K562 (cell line): Measurements from ENCODE around the gene RALY. TPM values are rescaled to one million over a fixed set of nuclear protein-coding genes. Genes with fewer than 3 reads are reported as not detected.

Source experiments
- CAMTA2 ChIP-seq: fragments of 250-450 bp; sonication (Bioruptor Pico); conservative IDR thresholded peaks from 2 replicates; pipeline ENCODE4 v1.5.1; 2022
- ETV1 ChIP-seq: fragments of 450-650 bp; conservative IDR thresholded peaks from 2 replicates; pipeline ENCODE4 v1.6.1; 2016; ENCODE audit warnings: missing genetic modification characterization, control low read depth, low read depth, missing compliant biosample characterization
- MXI1 ChIP-seq: IDR thresholded peaks from 2 replicates; pipeline ENCODE4 v1.6.1; 2011; ENCODE audit warnings: low read depth, mild to moderate bottlenecking, improper control_type of control experiment, low read length
- RFX5 ChIP-seq: IDR thresholded peaks from 2 replicates; pipeline ENCODE4 v1.6.1; 2011; ENCODE audit warnings: low read depth, mild to moderate bottlenecking, improper control_type of control experiment, low read length
- ZNF197 ChIP-seq: fragments of 200-800 bp; sonication (Bioruptor generic); IDR thresholded peaks from 2 replicates; pipeline ENCODE4 v1.6.1; 2016; ENCODE audit warnings: low read depth, missing genetic modification characterization, missing compliant biosample characterization
- ZNF57 ChIP-seq: fragments of 450-650 bp; formaldehyde crosslinking; IDR thresholded peaks from 2 replicates; pipeline ENCODE4 v1.4.0; 2020; ENCODE audit warnings: mild to moderate bottlenecking, moderate library complexity
- polyA plus RNA-seq, 8 experiments: library from polyadenylated mRNA; depleted of rRNA in 4 of 8; stranded (reverse) in 5 of 8; unstranded in 3 of 8; fragments of >200 nt; fragmentation: Nextera tagmentation in 2 of 8; fragmentation: Illumina TruSeq in 1 of 8; extraction: Ambion mirVana in 2 of 8; extraction: Trizol in 1 of 8; gene quantifications; 2 replicates each; pipeline versions ENCODE4 v1.2.1 to v1.2.3, GENCODE V29; 2011 to 2014; ENCODE audit warnings: inconsistent platforms in 1 of 8, missing spikeins in 1 of 8
- total RNA-seq, 7 experiments: library from RNA; depleted of rRNA in 6 of 7; stranded (reverse); fragments of >200 nt in 6 of 7; fragmentation: Illumina TruSeq in 2 of 7; extraction: Trizol in 2 of 7; gene quantifications; 2 replicates each; pipeline versions ENCODE4 v1.2.1 to v1.2.3, GENCODE V29; 2011 to 2021; ENCODE audit warnings: low replicate concordance in 1 of 7
- TF ChIP-seq, protein P1 (sequence below): IDR thresholded peaks from 3 replicates; pipeline ENCODE4 v1.6.1; 2011; ENCODE audit warnings: borderline replicate concordance, mild to moderate bottlenecking, moderate library complexity; ENCODE audit not compliant: insufficient read length; ENCODE audit errors: extremely low read depth
- TF ChIP-seq, protein P2 (sequence below), 2 experiments: IDR thresholded peaks; 2 replicates each; pipeline ENCODE4 v1.6.1; 2012; ENCODE audit warnings: improper control_type of control experiment in 2 of 2, low read depth in 2 of 2, low read length in 2 of 2, borderline replicate concordance in 1 of 2

The RALY gene
- total and polyA plus RNA-seq, 9 of the 15 experiments (the other 6 are each of a cell fraction or from before 2014, with no cell fraction given): 0.80 to 207 (median 128) TPM

- TF ChIP-seq, protein P1, sequence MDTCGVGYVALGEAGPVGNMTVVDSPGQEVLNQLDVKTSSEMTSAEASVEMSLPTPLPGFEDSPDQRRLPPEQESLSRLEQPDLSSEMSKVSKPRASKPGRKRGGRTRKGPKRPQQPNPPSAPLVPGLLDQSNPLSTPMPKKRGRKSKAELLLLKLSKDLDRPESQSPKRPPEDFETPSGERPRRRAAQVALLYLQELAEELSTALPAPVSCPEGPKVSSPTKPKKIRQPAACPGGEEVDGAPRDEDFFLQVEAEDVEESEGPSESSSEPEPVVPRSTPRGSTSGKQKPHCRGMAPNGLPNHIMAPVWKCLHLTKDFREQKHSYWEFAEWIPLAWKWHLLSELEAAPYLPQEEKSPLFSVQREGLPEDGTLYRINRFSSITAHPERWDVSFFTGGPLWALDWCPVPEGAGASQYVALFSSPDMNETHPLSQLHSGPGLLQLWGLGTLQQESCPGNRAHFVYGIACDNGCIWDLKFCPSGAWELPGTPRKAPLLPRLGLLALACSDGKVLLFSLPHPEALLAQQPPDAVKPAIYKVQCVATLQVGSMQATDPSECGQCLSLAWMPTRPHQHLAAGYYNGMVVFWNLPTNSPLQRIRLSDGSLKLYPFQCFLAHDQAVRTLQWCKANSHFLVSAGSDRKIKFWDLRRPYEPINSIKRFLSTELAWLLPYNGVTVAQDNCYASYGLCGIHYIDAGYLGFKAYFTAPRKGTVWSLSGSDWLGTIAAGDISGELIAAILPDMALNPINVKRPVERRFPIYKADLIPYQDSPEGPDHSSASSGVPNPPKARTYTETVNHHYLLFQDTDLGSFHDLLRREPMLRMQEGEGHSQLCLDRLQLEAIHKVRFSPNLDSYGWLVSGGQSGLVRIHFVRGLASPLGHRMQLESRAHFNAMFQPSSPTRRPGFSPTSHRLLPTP: no peak
- TF ChIP-seq ZNF57 (no peak), CAMTA2 (CRISPR knock-in tag) (no peak), MXI1 (no peak), ETV1 (tag) (no peak), ZNF197 (CRISPR knock-in tag) (no peak), RFX5 (no peak)
- TF ChIP-seq, protein P2, sequence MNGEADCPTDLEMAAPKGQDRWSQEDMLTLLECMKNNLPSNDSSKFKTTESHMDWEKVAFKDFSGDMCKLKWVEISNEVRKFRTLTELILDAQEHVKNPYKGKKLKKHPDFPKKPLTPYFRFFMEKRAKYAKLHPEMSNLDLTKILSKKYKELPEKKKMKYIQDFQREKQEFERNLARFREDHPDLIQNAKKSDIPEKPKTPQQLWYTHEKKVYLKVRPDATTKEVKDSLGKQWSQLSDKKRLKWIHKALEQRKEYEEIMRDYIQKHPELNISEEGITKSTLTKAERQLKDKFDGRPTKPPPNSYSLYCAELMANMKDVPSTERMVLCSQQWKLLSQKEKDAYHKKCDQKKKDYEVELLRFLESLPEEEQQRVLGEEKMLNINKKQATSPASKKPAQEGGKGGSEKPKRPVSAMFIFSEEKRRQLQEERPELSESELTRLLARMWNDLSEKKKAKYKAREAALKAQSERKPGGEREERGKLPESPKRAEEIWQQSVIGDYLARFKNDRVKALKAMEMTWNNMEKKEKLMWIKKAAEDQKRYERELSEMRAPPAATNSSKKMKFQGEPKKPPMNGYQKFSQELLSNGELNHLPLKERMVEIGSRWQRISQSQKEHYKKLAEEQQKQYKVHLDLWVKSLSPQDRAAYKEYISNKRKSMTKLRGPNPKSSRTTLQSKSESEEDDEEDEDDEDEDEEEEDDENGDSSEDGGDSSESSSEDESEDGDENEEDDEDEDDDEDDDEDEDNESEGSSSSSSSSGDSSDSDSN (IDR thresholded peaks at IDR 0.05; ENCODE audit: borderline replicate concordance in 1 of 2, low read depth in 2 of 2, low read length in 2 of 2): no peak
Measured at GRCh38 chr20:34079818-34080217, 86.1 kb downstream of the RALY start (continued).
